IPS-15b (cell line): Measurements from ENCODE around the gene ZNF335.
"Not testable (repeated sequence)": the region's sequence is repeated elsewhere in the genome, so short reads cannot be mapped to it uniquely, and the experiment has no call there.

ENCODE experiments used
- H3K27me3 ChIP-seq: one replicate; pipeline ENCODE4 v1.6.1; 2013; ENCODE audit warnings: low read length; ENCODE audit not compliant: control insufficient read depth, insufficient read depth
- H3K36me3 ChIP-seq: one replicate; pipeline ENCODE4 v1.6.1; 2013; ENCODE audit warnings: low read length; ENCODE audit not compliant: control insufficient read depth, insufficient read depth
- H3K4me1 ChIP-seq: one replicate; pipeline ENCODE4 v1.6.1; 2013; ENCODE audit warnings: mild to moderate bottlenecking, low read length; ENCODE audit not compliant: control insufficient read depth, insufficient read depth
- H3K4me3 ChIP-seq: one replicate; pipeline ENCODE4 v1.5.1; 2013; ENCODE audit warnings: low read depth, low read length
- H3K9ac ChIP-seq: one replicate; pipeline ENCODE4 v1.6.1; 2013; ENCODE audit warnings: low read depth, mild to moderate bottlenecking, low read length
- H3K9me3 ChIP-seq: one replicate; pipeline ENCODE4 v1.6.1; 2013; ENCODE audit warnings: mild to moderate bottlenecking, low read length; ENCODE audit not compliant: control insufficient read depth, insufficient read depth

Gene ZNF335

DNA sequence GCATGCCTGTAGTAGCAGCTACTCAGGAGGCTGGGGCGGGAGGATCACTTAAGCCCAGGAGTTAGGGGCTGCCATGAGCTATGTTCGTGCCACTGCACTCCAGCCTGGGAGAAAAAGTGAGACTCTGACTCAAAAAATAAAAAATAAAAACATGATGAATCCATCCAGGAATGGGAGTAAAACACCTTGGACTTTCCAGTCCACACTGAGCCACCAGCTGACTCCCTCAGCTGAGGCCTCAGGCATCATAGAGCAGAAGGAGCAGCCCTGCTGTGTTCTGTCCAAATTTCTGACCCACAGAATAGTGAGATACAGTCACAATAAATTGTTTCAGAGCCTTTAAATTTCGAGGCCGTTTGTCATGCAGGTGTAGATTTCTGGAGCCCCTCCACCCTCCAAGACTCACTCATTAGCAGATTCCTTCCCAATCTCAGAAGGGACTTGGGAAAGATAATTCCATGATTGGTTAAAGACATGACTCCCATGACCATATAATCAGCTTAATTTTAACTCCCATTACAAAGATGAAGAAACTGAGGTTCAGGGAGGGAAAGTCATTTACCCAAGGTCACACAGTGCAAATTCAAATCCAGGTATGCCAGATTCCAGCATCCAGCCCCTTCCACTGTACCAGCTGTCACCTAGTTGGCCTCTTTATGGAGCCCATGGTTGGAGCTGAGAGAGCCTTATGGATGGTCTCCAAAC lies 27.7 kb upstream of the ZNF335 start:
- Histone ChIP-seq H3K4me1 (peaks cover 15% of the 10 kb centered on the region), H3K9me3 (no peaks in the 10 kb centered on the region), H3K9ac (no peak overlapping the region), H3K27me3 (no peaks in the 10 kb centered on the region), H3K4me3 (no peak overlapping the region), H3K36me3 (no peaks in the 10 kb centered on the region)

DNA sequence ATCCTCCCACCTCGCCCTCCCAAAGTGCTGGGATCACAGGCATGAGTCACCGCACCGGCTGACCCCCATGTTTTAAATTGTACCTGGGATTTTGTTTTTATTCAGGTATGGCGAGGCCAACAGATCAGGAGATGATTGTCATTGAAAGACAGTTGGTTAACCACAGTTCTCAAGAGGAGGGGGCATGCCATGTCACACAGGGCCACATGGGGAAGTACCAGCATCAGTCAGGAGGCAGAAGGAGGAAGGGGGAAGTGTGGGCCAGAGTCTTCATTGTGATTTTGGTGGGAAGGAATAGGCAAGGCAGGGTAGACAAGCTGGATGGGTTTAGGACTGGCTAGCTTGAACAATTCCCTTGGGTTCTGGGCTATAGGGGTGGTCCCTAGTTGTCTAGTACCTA lies 26.8 kb upstream of the ZNF335 start:
- Histone ChIP-seq H3K36me3 (no peaks in the 10 kb centered on the region), H3K9me3 (no peaks in the 10 kb centered on the region), H3K27me3 (no peaks in the 10 kb centered on the region), H3K9ac (no peak overlapping the region), H3K4me1 (peaks cover 12% of the 10 kb centered on the region), H3K4me3 (no peak overlapping the region)

DNA sequence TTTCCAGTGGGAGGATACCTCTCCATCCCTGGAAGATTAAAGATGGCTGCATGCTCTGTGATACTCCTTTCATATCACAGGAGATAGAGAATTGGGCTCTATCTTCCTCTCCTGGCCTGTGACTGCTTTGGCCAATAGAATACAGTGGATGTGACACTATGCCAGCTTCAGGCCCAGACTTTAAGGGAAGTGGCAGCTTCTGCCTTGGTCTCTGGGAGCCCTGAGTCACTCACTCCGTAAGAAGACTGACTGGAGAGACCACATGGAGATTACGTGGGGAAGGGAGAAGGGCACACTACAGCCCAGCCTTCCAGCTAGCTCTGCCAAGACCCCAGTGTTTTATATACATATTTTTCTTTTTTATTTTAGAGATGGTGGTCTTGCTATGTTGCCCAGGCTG lies 26.3 kb upstream of the ZNF335 start:
- Histone ChIP-seq H3K9me3 (no peaks in the 10 kb centered on the region), H3K4me1 (peaks cover 13% of the 10 kb centered on the region), H3K36me3 (no peaks in the 10 kb centered on the region), H3K27me3 (no peaks in the 10 kb centered on the region), H3K4me3 (no peak overlapping the region), H3K9ac (no peak overlapping the region)

DNA sequence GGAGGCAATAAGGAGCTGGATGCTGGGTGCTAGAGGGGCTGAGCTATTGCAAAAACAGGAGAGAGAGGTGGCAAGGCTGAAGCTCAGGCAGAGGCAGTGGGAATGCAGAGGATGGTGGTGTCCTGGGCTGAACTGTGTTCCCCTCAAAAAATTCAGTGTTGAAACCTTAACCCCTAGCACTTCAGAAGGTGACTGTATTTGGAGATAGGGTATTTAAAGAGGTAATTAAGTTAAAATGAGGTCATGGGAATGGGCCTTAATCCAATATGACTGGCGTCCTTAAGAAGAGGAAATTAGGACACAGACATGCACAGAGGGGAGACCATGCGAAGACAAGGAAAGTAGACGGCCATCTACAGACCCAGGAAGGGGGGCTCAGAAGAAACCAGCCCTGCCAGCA lies 25.2 kb upstream of the ZNF335 start:
- no peaks in the 10 kb centered on the region for H3K27me3 ChIP-seq
- H3K4me1 ChIP-seq = peaks cover 15% of the 10 kb centered on the region
- H3K9ac ChIP-seq = no peak overlapping the region

DNA sequence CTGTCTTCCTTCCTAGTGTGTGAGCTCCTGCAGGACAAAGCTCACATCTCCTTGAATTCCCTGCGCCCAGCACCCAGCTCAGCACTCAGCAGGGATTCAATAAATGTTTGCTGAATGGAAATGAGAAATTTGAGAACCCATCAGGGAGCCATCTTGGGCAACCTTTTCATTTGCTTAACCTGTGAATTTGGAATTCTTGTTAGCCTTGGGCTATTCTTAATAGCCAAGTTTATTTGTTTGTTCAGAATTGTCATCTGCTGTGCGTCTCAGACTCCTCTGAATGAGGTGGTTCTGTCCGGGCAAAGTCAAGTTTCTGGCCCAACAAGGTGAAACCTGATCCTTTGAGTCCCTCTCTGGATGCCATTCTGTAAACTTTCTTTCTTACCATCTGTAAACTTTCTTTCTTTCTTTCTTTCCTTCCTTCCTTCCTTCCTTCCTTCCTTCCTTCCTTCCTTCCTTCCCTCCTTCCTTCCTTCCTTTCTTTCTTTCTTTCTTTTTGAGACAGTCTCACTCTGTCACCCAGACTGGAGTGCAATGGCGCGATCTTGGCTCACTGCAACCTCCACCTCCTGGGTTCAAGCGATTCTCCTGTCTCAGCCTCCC lies 23.6 kb upstream of the ZNF335 start:
- not testable (repeated sequence) for H3K27me3 ChIP-seq, H3K4me1 ChIP-seq, H3K36me3 ChIP-seq, H3K4me3 ChIP-seq, H3K9me3 ChIP-seq, H3K9ac ChIP-seq

More for the DNA sequence above, 25.2 kb upstream of the ZNF335 start:
- Histone ChIP-seq H3K36me3 (no peaks in the 10 kb centered on the region), H3K9me3 (no peaks in the 10 kb centered on the region), H3K4me3 (no peak overlapping the region)

DNA sequence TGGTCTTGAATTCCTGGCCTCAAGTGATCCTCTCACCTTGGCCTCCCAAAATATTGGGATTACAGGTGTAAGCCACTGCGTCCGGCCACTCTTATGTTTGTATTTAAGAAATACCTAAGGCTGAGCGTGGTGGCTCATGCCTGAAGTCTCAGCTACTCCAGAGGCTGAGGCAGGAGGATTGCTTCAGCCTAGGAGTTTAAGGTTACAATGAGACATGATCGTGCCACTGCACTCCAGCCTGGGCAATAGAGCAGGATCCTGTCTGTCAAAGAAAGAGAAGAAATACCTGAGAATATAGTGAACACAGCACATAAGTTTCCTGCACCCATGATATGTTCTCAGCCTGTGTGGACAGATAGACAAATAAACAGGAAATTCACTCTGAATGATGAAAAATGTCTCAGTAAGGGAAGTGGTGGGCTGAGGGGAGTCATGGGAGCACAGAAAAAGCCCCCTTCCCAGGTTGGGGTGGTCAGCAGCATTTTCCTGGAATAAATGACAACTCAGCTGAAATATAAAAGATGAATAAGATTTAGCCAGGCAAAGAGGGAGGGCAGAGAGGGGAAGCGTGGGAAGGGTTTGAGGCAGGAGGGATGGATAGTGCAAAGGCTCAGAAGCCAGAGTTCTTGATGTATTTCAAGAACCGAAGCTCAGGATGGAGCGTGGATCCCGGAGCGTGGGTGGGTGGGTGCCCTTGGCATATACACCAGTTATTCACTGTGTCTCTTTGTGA lies 22.9 kb upstream of the ZNF335 start:
- no peak overlapping the region for H3K9ac ChIP-seq
- H3K4me3 ChIP-seq = no peak overlapping the region
- H3K9me3 ChIP-seq = no peaks in the 10 kb centered on the region
- H3K36me3 ChIP-seq = no peaks in the 10 kb centered on the region
- peaks cover 9% of the 10 kb centered on the region for H3K4me1 ChIP-seq
- no peaks in the 10 kb centered on the region for H3K27me3 ChIP-seq

DNA sequence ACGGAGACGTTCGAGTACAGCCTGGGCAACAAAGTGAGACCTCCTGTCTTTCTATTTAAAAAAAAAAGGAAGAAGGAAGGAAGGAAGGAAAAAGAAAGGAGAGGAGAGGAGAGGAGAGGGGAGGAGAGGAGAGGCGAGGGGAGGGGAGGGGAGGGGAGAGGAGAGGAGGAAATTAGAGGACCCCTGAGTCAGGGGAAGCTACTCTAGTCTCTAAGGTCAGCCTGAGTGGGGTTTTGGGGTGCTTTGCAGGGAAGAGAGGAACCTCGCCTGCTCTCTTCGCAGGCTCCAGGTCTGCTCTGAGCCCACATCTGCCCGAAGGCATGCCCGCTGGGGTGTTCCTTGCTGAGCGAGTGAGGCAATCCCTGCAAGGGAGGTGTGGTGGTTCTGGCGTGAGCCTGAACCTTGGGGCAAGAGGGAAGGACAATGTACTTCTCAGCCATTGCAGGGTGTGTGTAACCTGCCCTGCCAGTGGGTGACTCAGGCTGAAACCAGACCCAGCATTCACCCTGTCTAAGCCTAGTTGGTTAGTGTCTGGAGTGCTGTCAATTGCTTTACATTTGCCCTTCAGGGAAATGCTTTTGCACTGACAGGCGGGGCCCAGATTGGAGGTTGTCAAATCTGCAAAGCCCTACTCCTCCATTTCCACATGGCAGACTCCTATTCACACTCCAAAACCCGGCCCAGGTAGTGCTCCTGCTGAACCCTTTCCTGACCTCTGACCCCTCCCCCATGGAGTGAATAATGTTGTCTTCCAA lies 21.4 kb upstream of the ZNF335 start:
- no peaks in the 10 kb centered on the region for H3K9me3 ChIP-seq
- H3K4me3 ChIP-seq = no peak overlapping the region
- no peak overlapping the region for H3K9ac ChIP-seq
- H3K36me3 ChIP-seq = no peaks in the 10 kb centered on the region
- H3K27me3 ChIP-seq = no peaks in the 10 kb centered on the region
- H3K4me1 ChIP-seq = peaks cover 9% of the 10 kb centered on the region

DNA sequence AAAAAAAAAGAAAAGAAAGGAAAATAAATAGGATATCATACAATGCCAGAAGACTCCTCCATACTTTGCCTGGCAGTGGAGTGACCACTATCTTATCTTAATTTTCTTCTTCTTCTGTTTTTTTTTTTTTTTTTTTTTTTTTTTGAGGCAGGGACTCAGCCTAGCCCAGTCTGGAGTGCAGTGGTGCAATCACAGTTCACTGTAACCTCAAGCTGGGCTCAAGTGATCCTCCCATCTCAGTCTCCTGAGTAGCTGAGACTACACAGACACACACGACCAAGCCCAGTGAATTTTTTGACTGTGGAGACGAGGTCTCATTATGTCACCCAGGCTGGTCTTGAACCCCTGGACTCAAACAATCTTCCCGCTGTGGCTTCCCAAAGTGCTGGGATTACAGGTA lies 19.6 kb upstream of the ZNF335 start:
- Histone ChIP-seq H3K36me3 (no peaks in the 10 kb centered on the region), H3K9ac (no peak overlapping the region), H3K4me1 (peaks cover 9% of the 10 kb centered on the region), H3K4me3 (no peak overlapping the region), H3K27me3 (no peaks in the 10 kb centered on the region), H3K9me3 (no peaks in the 10 kb centered on the region)

DNA sequence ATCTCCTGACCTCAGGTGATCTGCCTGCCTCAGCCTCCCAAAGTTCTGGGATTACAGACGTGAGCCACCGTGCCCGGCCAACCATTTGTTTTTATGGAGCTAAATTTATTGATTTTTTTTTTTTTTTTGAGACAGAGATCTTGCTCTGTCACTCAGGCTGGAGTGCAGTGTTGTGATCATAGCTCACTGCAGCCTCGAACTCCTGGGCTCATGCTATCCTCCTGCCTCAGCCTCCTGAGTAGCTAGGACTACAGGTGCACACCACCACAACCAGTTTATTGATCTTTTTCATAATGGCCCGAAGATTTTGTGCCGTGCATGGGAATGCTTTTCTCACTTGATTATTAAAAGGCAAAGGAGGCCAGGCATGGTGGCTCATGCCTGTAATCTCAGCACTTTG lies 16.8 kb upstream of the ZNF335 start:
- not testable (repeated sequence) for H3K4me3 ChIP-seq, H3K9ac ChIP-seq, H3K4me1 ChIP-seq, H3K36me3 ChIP-seq, H3K27me3 ChIP-seq, H3K9me3 ChIP-seq

DNA sequence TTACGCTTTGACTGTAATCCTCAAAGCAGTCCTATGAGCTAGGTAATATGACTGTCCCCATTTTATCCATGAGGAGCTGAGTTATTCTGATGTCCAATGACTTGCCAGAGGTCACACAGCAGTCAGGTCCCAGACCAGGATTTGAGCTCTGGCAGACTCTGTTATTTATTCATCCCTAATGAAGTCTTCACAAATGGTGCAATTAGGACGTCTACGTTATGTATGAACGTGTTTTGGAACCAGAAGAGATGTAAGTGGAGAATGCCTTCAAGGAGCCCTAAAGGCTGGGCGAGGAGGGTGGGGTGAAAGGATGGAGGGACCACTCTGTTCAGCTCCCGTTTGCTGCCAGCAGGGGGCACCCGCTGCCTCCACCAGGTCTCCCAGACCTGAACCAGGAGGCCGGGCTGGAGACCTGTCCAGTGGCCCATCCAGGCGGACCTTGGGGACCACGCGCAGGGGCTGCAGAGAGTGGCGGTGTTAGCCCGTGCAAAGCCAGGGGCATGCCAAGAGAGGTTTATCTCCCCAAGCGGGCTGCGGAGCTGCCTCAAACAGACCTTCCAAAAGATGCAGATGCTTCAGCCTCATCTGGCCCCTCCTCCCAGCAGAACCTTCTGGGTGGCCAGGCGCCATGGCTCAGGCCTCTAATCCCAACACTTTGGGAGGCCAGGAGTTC lies 15.2 kb upstream of the ZNF335 start:
- H3K9ac ChIP-seq = no peak overlapping the region
- H3K4me3 ChIP-seq = no peak overlapping the region
- peaks cover 6% of the 10 kb centered on the region for H3K4me1 ChIP-seq
- no peaks in the 10 kb centered on the region for H3K36me3 ChIP-seq
- H3K9me3 ChIP-seq = no peaks in the 10 kb centered on the region
- no peaks in the 10 kb centered on the region for H3K27me3 ChIP-seq

DNA sequence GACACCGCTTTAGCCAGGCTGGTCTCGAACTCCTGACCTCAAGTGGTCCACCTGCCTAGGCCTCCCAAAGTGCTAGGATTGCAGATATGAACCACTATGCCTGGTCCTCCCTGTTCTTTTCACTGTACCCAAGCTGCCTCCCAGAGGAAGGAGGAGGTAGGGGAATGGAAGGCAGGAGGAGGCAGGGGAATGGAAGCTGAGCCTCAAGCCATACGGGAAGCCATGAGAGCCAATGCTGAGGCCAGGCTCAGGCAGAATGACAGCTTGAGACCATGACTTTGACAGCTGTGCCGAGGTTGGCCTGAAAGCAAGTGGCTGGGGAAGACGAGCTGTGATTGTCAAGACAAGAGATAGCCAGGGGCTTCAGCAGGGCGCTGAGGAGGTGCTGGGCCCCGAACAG lies 13.6 kb upstream of the ZNF335 start:
- H3K36me3 ChIP-seq = no peaks in the 10 kb centered on the region
- H3K9me3 ChIP-seq = no peaks in the 10 kb centered on the region
- no peaks in the 10 kb centered on the region for H3K27me3 ChIP-seq
- no peak overlapping the region for H3K9ac ChIP-seq
- peaks cover 6% of the 10 kb centered on the region for H3K4me1 ChIP-seq
- H3K4me3 ChIP-seq = no peak overlapping the region
